CD4-positive, alpha-beta T cell (primary cell): ENCODE measurements around the gene WDR73. TPM values are rescaled to one million over a fixed set of nuclear protein-coding genes. Genes with fewer than 3 reads are reported as not detected.
A peak's percentile ranks its signal among the peaks of the same experiment; 100 is the strongest.

Experiments
- ATAC-seq: fragments of 200-7000 bp; cut with Tn5 transposase; one replicate; pipeline ENCODE4 v1.10.0; 2022; ENCODE audit warnings: mild to moderate bottlenecking; ENCODE audit not compliant: poor library complexity
- CTCF ChIA-PET: fragments of 350-600 bp; sonication (Branson Sonifier 250); formaldehyde crosslinking; loops from one replicate; lab custom pipeline; 2021; ENCODE audit warnings: antibody characterized with exemption, inconsistent platforms; lab: Charles Lee
- POLR2A ChIA-PET: fragments of 350-600 bp; sonication (Branson Sonifier 250); formaldehyde crosslinking; loops from one replicate; lab custom pipeline; 2021; ENCODE audit warnings: antibody characterized with exemption, inconsistent platforms; lab: Charles Lee
- DNase-seq, 14 experiments: peaks; one replicate each; pipeline ENCODE4 v3.0.0-alpha.2; 2013 to 2020; ENCODE audit warnings: mixed read lengths in 2 of 14
- H3K27ac ChIP-seq, 2 donors: one replicate each; pipeline versions ENCODE4 v1.5.1 to v1.7.0; 2013; ENCODE audit warnings: low read length in 2 of 2, low read depth in 1 of 2, mild to moderate bottlenecking in 1 of 2
- H3K27me3 ChIP-seq, 2 experiments: 1 replicate in 1 of 2; 2 replicates in 1 of 2; pipeline versions ENCODE4 v1.6.1 to v1.7.0; 2013; ENCODE audit warnings: low read length in 2 of 2, control low read depth in 1 of 2, mild to moderate bottlenecking in 1 of 2, moderate library complexity in 1 of 2; ENCODE audit not compliant: insufficient read depth in 2 of 2, control insufficient read depth in 1 of 2
- H3K36me3 ChIP-seq: one replicate; pipeline ENCODE4 v1.6.1; 2013; ENCODE audit warnings: low read length, control low read depth; ENCODE audit not compliant: insufficient read depth
- H3K4me1 ChIP-seq: one replicate; pipeline ENCODE4 v1.6.1; 2013; ENCODE audit warnings: low read length, control low read depth; ENCODE audit not compliant: insufficient read depth
- H3K4me3 ChIP-seq: one replicate; pipeline ENCODE4 v1.5.1; 2013; ENCODE audit warnings: mild to moderate bottlenecking, low read length, moderate library complexity
- H3K9me3 ChIP-seq, 2 experiments: 1 replicate in 1 of 2; 2 replicates in 1 of 2; pipeline versions ENCODE4 v1.6.1 to v1.7.0; 2013; ENCODE audit warnings: low read length in 2 of 2, mild to moderate bottlenecking in 2 of 2, control low read depth in 1 of 2, moderate library complexity in 1 of 2; ENCODE audit not compliant: control insufficient read depth in 1 of 2, insufficient read depth in 1 of 2
- H3K27ac Mint-ChIP-seq: one replicate; pipeline ENCODE4 v1.8.0; 2020; ENCODE audit warnings: mixed read lengths
- H3K27me3 Mint-ChIP-seq: one replicate; pipeline ENCODE4 v1.8.0; 2021; ENCODE audit warnings: mixed read lengths
- H3K36me3 Mint-ChIP-seq: one replicate; pipeline ENCODE4 v1.8.0; 2021; ENCODE audit warnings: low read depth, mixed read lengths
- H3K4me1 Mint-ChIP-seq: one replicate; pipeline ENCODE4 v1.8.0; 2021; ENCODE audit warnings: low read depth, mixed read lengths
- H3K4me3 Mint-ChIP-seq: one replicate; pipeline ENCODE4 v1.8.0; 2020; ENCODE audit warnings: mild to moderate bottlenecking, mixed read lengths
- H3K9me3 Mint-ChIP-seq: one replicate; pipeline ENCODE4 v1.8.0; 2020; ENCODE audit warnings: mixed read lengths
- CTCF ChIP-seq: fragments of 200-600 bp; IDR thresholded peaks from one replicate; pipeline ENCODE4 v1.8.0; 2022; ENCODE audit warnings: antibody characterized with exemption, mild to moderate bottlenecking
- intact Hi-C, 2 experiments: fragments of 100-400 bp; cut with DNase I in 1 of 2; cut with micrococcal nuclease in 1 of 2; formaldehyde crosslinking; loops; one replicate each; pipeline versions ENCODE4 v1.15.1 to v1.9.0; 2023 to 2025; cut with DNase I, micrococcal nuclease
- total RNA-seq, 174 experiments: library from RNA in 2 of 174; stranded (reverse) in 2 of 174; gene quantifications; one replicate each; pipeline ENCODE4 v1.2.3 and lab custom pipeline; 2021 to 2026

The WDR73 gene
- total RNA-seq, 2 experiments from 2014 or later: 17.8 to 23.7 TPM

GRCh38 chr15:84595660-84596059 is 58.4 kb downstream of the WDR73 start:
- CTCF ChIA-PET: no interaction called here
- H3K27me3 ChIP-seq: no peaks in the 10 kb centered on the region
- no peak overlapping the region for H3K27ac ChIP-seq
- Mint-ChIP-seq H3K27me3 (no peaks in the 10 kb centered on the region), H3K4me1 (peaks cover 50% of the 10 kb centered on the region), H3K9me3 (no peaks in the 10 kb centered on the region), H3K36me3 (peaks cover 3% of the 10 kb centered on the region), H3K4me3 (no peak overlapping the region), H3K27ac (no peak overlapping the region)
- ATAC-seq (no peak), DNase-seq (peak in 1 of 14 experiments; percentile 17)
- POLR2A ChIA-PET: no interaction called here
- H3K9me3 ChIP-seq: no peaks in the 10 kb centered on the region
- no peak overlapping the region for H3K4me3 ChIP-seq
- no peaks in the 10 kb centered on the region for H3K36me3 ChIP-seq
- peaks cover 29% of the 10 kb centered on the region for H3K4me1 ChIP-seq
- TF ChIP-seq CTCF: no peak
- intact Hi-C loops: no loop called here

- ChIA-PET CTCF (no interaction called here), POLR2A (interaction anchor here (0.6 to 1.2 kb wide), 2 partner anchors 29 to 36 kb away, joined by 3 read pairs; no protein-coding TSS in a partner anchor)
- no peak overlapping the region for H3K27ac Mint-ChIP-seq
- no peaks in the 10 kb centered on the region for H3K9me3 ChIP-seq
- intact Hi-C loops: no loop called here
- no peak overlapping the region for H3K4me3 ChIP-seq
- DNase-seq (no peak), ATAC-seq (no peak)
- TF ChIP-seq CTCF: no peak
- H3K27ac ChIP-seq: no peak overlapping the region
- H3K36me3 ChIP-seq: no peaks in the 10 kb centered on the region
- no peaks in the 10 kb centered on the region for H3K9me3 Mint-ChIP-seq
- H3K27me3 ChIP-seq: no peaks in the 10 kb centered on the region
- H3K4me1 Mint-ChIP-seq: peaks cover 43% of the 10 kb centered on the region
- peaks cover 21% of the 10 kb centered on the region for H3K4me1 ChIP-seq
- H3K4me3 Mint-ChIP-seq: no peak overlapping the region
- H3K27me3 Mint-ChIP-seq: no peaks in the 10 kb centered on the region
- H3K36me3 Mint-ChIP-seq: no peaks in the 10 kb centered on the region
These were observed 59.3 kb downstream of the WDR73 start for GRCh38 chr15:84594617-84595290.

- H3K4me3 Mint-ChIP-seq: no peak overlapping the region
- H3K4me3 ChIP-seq: no peak overlapping the region
- H3K36me3 Mint-ChIP-seq: no peaks in the 10 kb centered on the region
- ChIA-PET POLR2A (no interaction called here), CTCF (no interaction called here)
- H3K27me3 Mint-ChIP-seq: no peaks in the 10 kb centered on the region
- H3K9me3 ChIP-seq: no peaks in the 10 kb centered on the region
- no peak overlapping the region for H3K27ac Mint-ChIP-seq
- no peak for TF ChIP-seq CTCF
- intact Hi-C loops: no loop called here
- peaks cover 10% of the 10 kb centered on the region for H3K4me1 ChIP-seq
- no peaks in the 10 kb centered on the region for H3K9me3 Mint-ChIP-seq
- no peak overlapping the region for H3K27ac ChIP-seq
- DNase-seq (no peak), ATAC-seq (no peak)
- peaks cover 0 to 3% of the 10 kb centered on the region in 2 experiments for H3K27me3 ChIP-seq
- H3K4me1 Mint-ChIP-seq: peaks cover 19% of the 10 kb centered on the region
- no peaks in the 10 kb centered on the region for H3K36me3 ChIP-seq
These were observed 62.3 kb downstream of the WDR73 start for GRCh38 chr15:84591815-84592214.
